Endothelial cell (in vitro differentiated cells): ENCODE data around the gene PDE6A. TPM values are rescaled to one million over a fixed set of nuclear protein-coding genes. Genes with fewer than 3 reads are reported as not detected.
A peak's percentile ranks its signal among the peaks of the same experiment; 100 is the strongest.

ENCODE experiments used
- DNase-seq: peaks from one replicate; pipeline ENCODE4 v3.0.0; 2021; ENCODE audit warnings: low spot score
- H3K27ac Mint-ChIP-seq: one replicate; pipeline ENCODE4 v1.8.0; 2021; ENCODE audit warnings: mixed read lengths, inconsistent platforms; ENCODE audit not compliant: unreplicated experiment
- H3K27me3 Mint-ChIP-seq: one replicate; pipeline ENCODE4 v1.8.0; 2021; ENCODE audit warnings: mild to moderate bottlenecking, moderate library complexity, mixed read lengths, inconsistent platforms; ENCODE audit not compliant: unreplicated experiment
- H3K36me3 Mint-ChIP-seq: one replicate; pipeline ENCODE4 v1.8.0; 2021; ENCODE audit warnings: mild to moderate bottlenecking, low read depth, mixed read lengths, inconsistent platforms; ENCODE audit not compliant: unreplicated experiment
- H3K4me1 Mint-ChIP-seq: one replicate; pipeline ENCODE4 v1.8.0; 2021; ENCODE audit warnings: mild to moderate bottlenecking, mixed read lengths, inconsistent platforms; ENCODE audit not compliant: unreplicated experiment
- H3K4me3 Mint-ChIP-seq: one replicate; pipeline ENCODE4 v1.8.0; 2021; ENCODE audit warnings: mild to moderate bottlenecking, mixed read lengths, inconsistent platforms; ENCODE audit not compliant: unreplicated experiment
- H3K9me3 Mint-ChIP-seq: one replicate; pipeline ENCODE4 v1.8.0; 2021; ENCODE audit warnings: mixed read lengths, inconsistent platforms; ENCODE audit not compliant: unreplicated experiment
- CTCF ChIP-seq: fragments of 200-600 bp; sonication (generic); IDR thresholded peaks from one replicate; pipeline ENCODE4 v1.5.0; 2021; ENCODE audit warnings: antibody characterized with exemption; ENCODE audit not compliant: unreplicated experiment
- total RNA-seq: library from RNA; stranded (reverse); fragmentation: NEBNext Ultra II Directional; extraction: Animal tissue kit (Norgen Biotek cat#: 25700); gene quantifications from one replicate; pipeline ENCODE4 v1.2.1, GENCODE V29; 2021; ENCODE audit not compliant: unreplicated experiment

The PDE6A gene
- total RNA-seq, 1 donor from 2014 or later: not detected

DNA sequence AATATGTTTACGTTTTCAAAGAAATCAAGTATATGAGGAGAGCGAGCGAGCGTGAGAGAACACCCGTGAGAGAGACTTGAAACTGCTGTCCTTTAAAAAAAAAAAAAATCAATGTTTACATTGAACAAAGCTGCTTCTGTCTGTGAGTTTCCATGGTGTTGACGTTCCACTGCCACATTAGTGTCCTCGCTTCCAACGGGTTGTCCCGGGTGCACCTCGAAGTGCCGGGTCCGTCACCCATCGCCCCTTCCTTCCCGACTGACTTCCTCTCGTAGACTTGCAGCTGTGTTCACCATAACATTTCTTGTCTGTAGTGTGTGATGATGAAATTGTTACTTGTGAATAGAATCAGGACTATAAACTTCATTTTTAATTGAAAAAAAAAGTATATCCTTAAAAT lies 97.0 kb downstream of the PDE6A start:
- DNase-seq: no peak
- TF ChIP-seq CTCF: no peak
- Mint-ChIP-seq H3K9me3 (no peaks in the 10 kb centered on the region), H3K4me3 (no peak overlapping the region), H3K36me3 (peaks cover 15% of the 10 kb centered on the region), H3K27me3 (peaks cover 3% of the 10 kb centered on the region), H3K27ac (peak overlapping the region; percentile 61), H3K4me1 (no peaks in the 10 kb centered on the region)

- Mint-ChIP-seq H3K27me3 (peaks cover 8% of the 10 kb centered on the region), H3K4me1 (peaks cover 14% of the 10 kb centered on the region), H3K9me3 (no peaks in the 10 kb centered on the region), H3K27ac (no peak overlapping the region), H3K36me3 (peaks cover 15% of the 10 kb centered on the region), H3K4me3 (no peak overlapping the region)
- no peak for DNase-seq
- no peak for TF ChIP-seq CTCF
These were observed 98.6 kb downstream of the PDE6A start for GRCh38 chr5:149846021-149846420.

DNA sequence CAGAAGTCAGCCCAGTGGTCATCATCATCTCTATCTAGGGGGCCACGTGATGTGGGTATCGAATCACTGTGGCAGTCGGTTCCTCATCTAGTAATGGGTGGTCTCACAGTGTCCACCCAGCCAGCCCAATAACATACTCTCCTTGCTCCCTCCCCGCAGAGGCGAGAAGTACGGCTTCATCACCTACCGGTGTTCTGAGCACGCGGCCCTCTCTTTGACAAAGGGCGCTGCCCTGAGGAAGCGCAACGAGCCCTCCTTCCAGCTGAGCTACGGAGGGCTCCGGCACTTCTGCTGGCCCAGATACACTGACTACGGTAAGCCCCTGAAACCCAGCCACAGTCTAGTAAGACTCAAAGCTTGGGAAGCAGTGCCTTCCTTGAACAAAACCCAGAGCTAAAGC lies 99.0 kb downstream of the PDE6A start:
- H3K36me3 Mint-ChIP-seq: peaks cover 15% of the 10 kb centered on the region
- TF ChIP-seq CTCF: no peak
- H3K27ac Mint-ChIP-seq: no peak overlapping the region
- H3K9me3 Mint-ChIP-seq: no peaks in the 10 kb centered on the region
- H3K4me3 Mint-ChIP-seq: no peak overlapping the region
- peaks cover 18% of the 10 kb centered on the region for H3K4me1 Mint-ChIP-seq
- no peak for DNase-seq
- peaks cover 8% of the 10 kb centered on the region for H3K27me3 Mint-ChIP-seq

DNA sequence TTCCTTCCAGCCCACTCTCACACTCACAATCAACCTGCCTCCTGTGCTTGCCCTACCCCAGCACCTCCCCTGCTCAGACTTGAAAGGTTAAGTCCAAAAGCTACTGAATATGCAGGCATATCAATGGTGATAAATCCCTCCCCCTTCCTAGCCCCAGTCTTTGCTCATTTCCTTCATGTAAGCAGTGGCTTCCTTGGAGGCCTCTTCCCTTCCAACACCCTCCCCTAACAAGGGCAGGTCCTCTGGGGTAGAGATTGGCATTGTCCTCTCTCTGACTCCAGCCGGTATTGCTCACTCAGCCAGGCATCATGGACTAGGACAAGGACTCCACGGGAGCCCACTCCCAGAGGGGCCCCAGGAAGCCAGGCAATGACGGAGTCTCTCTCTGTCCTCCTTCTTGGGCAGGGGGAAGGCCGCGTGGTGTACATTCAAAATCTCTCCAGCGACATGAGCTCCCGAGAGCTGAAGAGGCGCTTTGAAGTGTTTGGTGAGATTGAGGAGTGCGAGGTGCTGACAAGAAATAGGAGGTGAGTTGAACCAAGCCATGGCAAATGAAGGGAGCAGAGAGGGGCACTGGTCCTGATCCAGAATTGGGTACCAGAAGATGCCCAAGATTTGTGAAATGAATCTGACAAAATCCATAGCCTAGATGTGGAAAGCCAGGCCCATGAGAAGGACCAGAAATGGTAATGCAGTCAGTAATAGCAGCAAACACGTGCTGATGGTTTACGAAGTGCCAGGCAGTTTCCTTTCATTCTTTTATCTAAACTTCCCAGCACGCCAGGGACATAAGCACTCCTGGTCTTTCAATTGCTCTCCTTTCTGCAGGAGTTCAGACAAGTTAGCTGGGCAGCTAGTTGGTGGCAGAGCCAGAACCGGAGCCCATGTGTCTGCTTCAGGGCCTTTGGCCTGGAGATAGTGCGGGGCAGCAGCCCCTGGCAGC lies 102.5 kb downstream of the PDE6A start:
- peak overlapping the region; percentile 0 for H3K4me3 Mint-ChIP-seq
- H3K27ac Mint-ChIP-seq: peak overlapping the region; percentile 37
- H3K36me3 Mint-ChIP-seq: peaks cover 2% of the 10 kb centered on the region
- H3K27me3 Mint-ChIP-seq: peaks cover 8% of the 10 kb centered on the region
- TF ChIP-seq CTCF: no peak
- peaks cover 35% of the 10 kb centered on the region for H3K4me1 Mint-ChIP-seq
- DNase-seq: no peak
- no peaks in the 10 kb centered on the region for H3K9me3 Mint-ChIP-seq

DNA sequence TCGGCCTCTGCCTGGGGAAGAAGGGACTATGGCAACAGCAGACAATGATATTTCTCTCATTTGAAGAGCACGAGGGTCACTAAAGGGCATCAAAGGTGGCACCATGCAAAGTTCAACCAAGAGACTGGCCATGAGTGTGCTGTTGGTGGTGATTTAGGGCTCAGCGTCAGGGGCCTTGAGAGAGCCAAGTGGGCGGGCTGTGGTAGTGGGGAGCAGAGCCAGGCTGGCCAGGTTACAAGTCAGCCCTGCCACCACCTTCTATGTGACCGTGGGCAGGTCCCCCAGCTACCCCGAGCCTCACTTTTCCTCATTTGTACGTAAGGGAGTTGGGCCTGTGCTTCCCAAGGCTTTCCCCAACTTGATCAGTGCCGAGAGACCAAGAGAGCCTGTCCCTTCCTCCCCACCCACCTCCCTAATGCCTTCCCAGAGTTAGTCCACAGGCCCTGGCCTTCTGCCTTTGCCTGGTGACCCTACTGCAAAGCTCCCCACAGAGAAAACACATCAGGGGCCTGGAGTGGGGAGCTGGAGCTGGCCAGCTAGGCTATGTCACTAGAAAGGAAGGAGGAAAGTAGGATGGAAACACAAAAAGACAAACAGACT lies 104.3 kb downstream of the PDE6A start:
- Mint-ChIP-seq H3K27ac (peak overlapping the region; percentile 76), H3K36me3 (peaks cover 2% of the 10 kb centered on the region), H3K4me3 (no peak overlapping the region), H3K9me3 (no peaks in the 10 kb centered on the region), H3K27me3 (peaks cover 12% of the 10 kb centered on the region), H3K4me1 (peaks cover 39% of the 10 kb centered on the region)
- no peak for DNase-seq
- TF ChIP-seq CTCF: no peak
